ENCODE data around the gene WDFY2. TPM values are rescaled to one million over a fixed set of nuclear protein-coding genes. Genes with fewer than 3 reads are reported as not detected.

WDFY2 gene
- total RNA-seq, 1 experiment from 2014 or later, result 14.1 TPM

- ChIA-PET CTCF (no interaction called here), POLR2A (ENCODE audit: unreplicated experiment) (no interaction called here)
- Histone ChIP-seq H3K27ac (peak overlapping the region; percentile 54; the same call in 1 of the 2 replicates), H4K20me1 (ENCODE audit: insufficient read depth) (no peaks in the 10 kb centered on the region), H3K4me2 (peak overlapping the region; percentile 99), H3K36me3 (ENCODE audit: low read depth) (no peaks in the 10 kb centered on the region), H3K4me3 (peak overlapping the region; percentile 69), H3K9me2 (ENCODE audit: insufficient read depth) (no peaks in the 10 kb centered on the region), H3K27me3 (ENCODE audit: insufficient read depth, low read depth) (no peaks in the 10 kb centered on the region), H3K4me1 (replicated peaks; ENCODE audit: insufficient read depth) (peaks cover 26% of the 10 kb centered on the region), H2AFZ (peak overlapping the region; percentile 89), H3K79me2 (ENCODE audit: low read depth) (no peaks in the 10 kb centered on the region), H3F3A (ENCODE audit: insufficient read depth, low read depth) (peaks cover 37% of the 10 kb centered on the region; the same call in 1 of the 2 replicates), H3K9me3 (ENCODE audit: insufficient read depth, low read depth) (no peaks in the 10 kb centered on the region)
- DNase-seq, result no peak
- TF ChIP-seq EZH2 (IDR thresholded peaks at IDR 0.05; ENCODE audit: low read depth), result no peak
- TF ChIP-seq, protein P1, sequence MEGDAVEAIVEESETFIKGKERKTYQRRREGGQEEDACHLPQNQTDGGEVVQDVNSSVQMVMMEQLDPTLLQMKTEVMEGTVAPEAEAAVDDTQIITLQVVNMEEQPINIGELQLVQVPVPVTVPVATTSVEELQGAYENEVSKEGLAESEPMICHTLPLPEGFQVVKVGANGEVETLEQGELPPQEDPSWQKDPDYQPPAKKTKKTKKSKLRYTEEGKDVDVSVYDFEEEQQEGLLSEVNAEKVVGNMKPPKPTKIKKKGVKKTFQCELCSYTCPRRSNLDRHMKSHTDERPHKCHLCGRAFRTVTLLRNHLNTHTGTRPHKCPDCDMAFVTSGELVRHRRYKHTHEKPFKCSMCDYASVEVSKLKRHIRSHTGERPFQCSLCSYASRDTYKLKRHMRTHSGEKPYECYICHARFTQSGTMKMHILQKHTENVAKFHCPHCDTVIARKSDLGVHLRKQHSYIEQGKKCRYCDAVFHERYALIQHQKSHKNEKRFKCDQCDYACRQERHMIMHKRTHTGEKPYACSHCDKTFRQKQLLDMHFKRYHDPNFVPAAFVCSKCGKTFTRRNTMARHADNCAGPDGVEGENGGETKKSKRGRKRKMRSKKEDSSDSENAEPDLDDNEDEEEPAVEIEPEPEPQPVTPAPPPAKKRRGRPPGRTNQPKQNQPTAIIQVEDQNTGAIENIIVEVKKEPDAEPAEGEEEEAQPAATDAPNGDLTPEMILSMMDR (conservative IDR thresholded peaks at IDR 0.05), result no peak
- intact Hi-C loops (cut with micrococcal nuclease; ENCODE audit: unreplicated experiment), result loop anchor here (5.0 kb wide), 3 partner anchors 323 to 677 kb away; partner anchors contain the start of genes NEK5 and VPS36
- BruUV-seq (replicated peaks), result TSS peak; percentile 81
Observed at GRCh38 chr13:51804295-51805172, 220.3 kb downstream of the WDFY2 start.

DNA sequence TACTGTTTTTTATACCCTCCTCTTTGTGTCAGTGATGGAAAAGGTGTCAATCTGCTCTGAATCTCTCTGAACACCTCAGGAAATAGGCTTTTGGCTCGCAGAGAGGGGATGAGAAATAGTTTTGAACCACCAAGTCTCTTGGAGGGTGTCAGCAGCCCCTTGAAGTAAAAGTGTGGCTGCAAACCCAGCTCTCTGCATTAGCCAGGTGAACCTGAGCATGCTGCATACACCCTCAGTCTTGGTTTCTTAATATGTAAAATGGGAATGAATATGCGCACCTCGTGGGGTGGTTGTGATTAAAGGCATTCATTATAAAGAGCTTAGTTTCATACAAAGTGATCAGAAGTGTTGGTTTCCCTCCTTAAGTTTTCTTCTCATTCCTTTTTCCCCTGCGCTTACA lies 221.1 kb downstream of the WDFY2 start:
- Histone ChIP-seq H3K79me2 (ENCODE audit: low read depth) (no peaks in the 10 kb centered on the region), H3K9me3 (ENCODE audit: insufficient read depth, low read depth) (no peaks in the 10 kb centered on the region), H2AFZ (no peak overlapping the region), H3K27me3 (ENCODE audit: insufficient read depth, low read depth) (no peaks in the 10 kb centered on the region), H4K20me1 (ENCODE audit: insufficient read depth) (no peaks in the 10 kb centered on the region), H3K4me1 (replicated peaks; ENCODE audit: insufficient read depth) (peaks cover 26% of the 10 kb centered on the region), H3K4me3 (no peak overlapping the region), H3K27ac (no peak overlapping the region), H3K4me2 (no peak overlapping the region), H3K9me2 (ENCODE audit: insufficient read depth) (no peaks in the 10 kb centered on the region), H3F3A (ENCODE audit: insufficient read depth, low read depth) (peaks cover 37% of the 10 kb centered on the region; the same call in 1 of the 2 replicates), H3K36me3 (ENCODE audit: low read depth) (no peaks in the 10 kb centered on the region)
- intact Hi-C loops (cut with micrococcal nuclease; ENCODE audit: unreplicated experiment), result no loop called here
- no peak for TF ChIP-seq EZH2 (IDR thresholded peaks at IDR 0.05; ENCODE audit: low read depth)
- TF ChIP-seq, protein P1 (conservative IDR thresholded peaks at IDR 0.05), result no peak
- BruUV-seq (replicated peaks), result no TSS peak
- POLR2A ChIA-PET (ENCODE audit: unreplicated experiment), result no interaction called here
- CTCF ChIA-PET, result no interaction called here
- no peak for DNase-seq

GRCh38 chr13:51805925-51806324 lies 221.7 kb downstream of the WDFY2 start:
- Histone ChIP-seq H4K20me1 (ENCODE audit: insufficient read depth) (no peaks in the 10 kb centered on the region), H3K4me2 (no peak overlapping the region), H3K9me3 (ENCODE audit: insufficient read depth, low read depth) (no peaks in the 10 kb centered on the region), H3K36me3 (ENCODE audit: low read depth) (no peaks in the 10 kb centered on the region), H3F3A (ENCODE audit: insufficient read depth, low read depth) (peaks cover 37% of the 10 kb centered on the region; the same call in 1 of the 2 replicates), H3K27me3 (ENCODE audit: insufficient read depth, low read depth) (no peaks in the 10 kb centered on the region), H3K27ac (no peak overlapping the region), H2AFZ (no peak overlapping the region), H3K4me3 (no peak overlapping the region), H3K9me2 (ENCODE audit: insufficient read depth) (no peaks in the 10 kb centered on the region), H3K4me1 (replicated peaks; ENCODE audit: insufficient read depth) (peaks cover 26% of the 10 kb centered on the region), H3K79me2 (ENCODE audit: low read depth) (no peaks in the 10 kb centered on the region)
- BruUV-seq (replicated peaks), result no TSS peak
- ChIA-PET POLR2A (ENCODE audit: unreplicated experiment) (no interaction called here), CTCF (no interaction called here)
- no peak for DNase-seq
- TF ChIP-seq, protein P1 (conservative IDR thresholded peaks at IDR 0.05), result no peak
- no peak for TF ChIP-seq EZH2 (IDR thresholded peaks at IDR 0.05; ENCODE audit: low read depth)
- intact Hi-C loops (cut with micrococcal nuclease; ENCODE audit: unreplicated experiment), result no loop called here

Measured in PC-9 (cell line).